CD4-positive, alpha-beta T cell treated with Interleukin-1 beta for 1 hour (primary cell): ENCODE results near the gene CADM2.

ENCODE experiments used
- DNase-seq, 2 donors: peaks; one replicate each; pipeline ENCODE4 v3.0.0-alpha.2; 2020 to 2022

CADM2 gene

DNA sequence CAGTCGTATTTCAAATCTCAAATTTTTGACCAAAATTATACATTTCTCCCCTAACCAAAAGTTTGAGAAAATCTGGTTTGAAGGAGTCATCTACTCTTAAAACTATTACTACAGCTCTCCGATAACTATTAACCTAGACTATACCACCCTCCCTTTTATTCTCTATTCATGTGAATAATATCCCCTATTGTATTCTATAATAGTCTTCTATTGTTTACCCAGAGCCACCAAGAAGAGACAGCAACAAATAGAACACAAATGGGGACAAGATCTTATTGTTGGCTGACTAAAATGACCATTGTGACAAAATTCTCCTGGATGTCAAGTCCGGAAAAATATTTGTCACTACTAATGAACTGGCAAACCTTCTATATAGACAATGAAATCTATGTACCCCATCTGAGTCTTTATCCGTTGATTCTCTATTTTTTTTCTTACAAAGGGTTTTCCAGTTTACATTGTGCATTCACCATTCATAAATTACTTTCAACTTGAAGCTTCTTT lies 618.0 kb downstream of the CADM2 start:
- DNase-seq = no peak

DNA sequence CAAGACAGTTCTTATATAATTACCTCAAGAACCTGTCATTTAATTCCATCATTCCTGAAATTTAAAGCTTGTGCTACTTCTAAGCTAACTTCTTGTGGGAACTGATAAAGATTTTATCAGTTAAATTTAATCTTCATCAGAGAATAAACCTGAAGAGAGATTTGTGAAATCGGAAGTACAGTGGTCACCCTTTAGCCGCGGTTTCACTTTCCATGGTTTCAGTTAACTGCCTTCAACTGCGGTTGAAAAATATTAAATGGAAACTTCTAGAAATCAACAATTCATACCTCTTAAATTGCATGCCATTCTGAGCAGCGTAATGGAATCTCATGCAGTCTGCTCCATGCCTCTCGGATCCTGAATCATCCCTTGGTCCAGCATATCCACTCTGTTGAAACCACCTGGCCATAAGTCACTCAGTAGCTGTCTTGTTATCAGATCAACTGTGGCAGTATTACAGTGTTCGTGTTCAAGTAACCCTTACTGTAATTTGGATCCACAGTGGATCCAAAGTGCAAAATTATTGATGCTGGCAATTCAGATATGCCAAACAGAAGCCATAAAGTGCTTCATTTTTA lies 626.1 kb downstream of the CADM2 start:
- DNase-seq = no peak

DNA sequence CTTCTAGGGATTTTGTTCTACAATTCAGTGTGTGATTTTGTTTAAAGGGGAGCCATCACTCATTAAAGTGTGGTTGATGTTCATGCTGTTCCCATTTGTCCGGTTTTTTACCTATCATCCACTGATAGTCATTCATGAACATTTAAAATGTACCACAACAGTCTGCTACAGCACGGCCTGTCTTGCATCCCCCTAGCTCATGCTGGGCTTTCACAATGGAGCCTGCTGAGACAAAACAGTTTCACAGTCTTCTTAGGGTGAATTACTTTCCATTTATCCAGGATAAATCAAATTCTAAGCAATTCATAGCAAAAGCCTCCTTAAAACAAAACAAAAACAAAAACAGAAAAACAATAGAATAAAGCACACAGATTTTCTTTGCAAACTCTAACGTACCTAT lies 627.2 kb downstream of the CADM2 start:
- DNase-seq = no peak

DNA sequence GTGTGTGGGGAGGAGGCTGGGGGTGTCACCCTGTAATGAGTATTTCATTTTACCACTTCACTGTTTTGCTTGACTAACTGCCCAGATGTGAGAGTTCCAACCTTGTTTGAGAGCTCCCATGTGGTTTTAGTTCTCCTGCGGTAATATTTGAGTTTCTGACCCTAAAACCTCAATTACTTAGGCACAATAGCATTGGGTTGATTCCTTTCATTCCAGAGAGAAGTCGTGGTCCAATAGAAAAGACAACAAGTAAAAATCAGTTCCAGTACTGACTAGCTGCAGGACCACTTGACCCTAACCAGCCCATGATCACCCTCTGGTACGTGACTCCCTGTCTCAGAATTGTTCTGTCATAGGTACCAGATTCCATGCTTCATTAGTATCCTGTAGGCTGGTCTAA lies 630.4 kb downstream of the CADM2 start:
- DNase-seq = no peak

DNA sequence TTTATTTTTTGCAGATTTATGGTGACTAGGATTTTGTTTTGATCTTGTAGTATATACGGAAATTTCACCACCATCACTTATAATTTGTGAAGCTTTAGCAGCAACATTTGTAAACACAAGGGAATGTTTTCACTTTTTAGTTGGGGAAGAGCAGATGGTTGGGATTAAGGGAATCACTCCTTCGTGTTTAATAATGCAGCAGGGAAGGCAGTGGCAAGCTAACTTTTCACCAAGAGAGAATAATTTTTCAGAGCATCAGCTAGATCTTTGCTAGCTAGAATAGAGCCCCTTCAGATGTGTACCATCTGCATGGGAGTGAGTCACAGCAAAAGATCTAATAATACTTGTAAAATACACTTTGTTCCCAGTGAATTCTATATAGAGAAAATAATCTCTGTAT lies 632.7 kb downstream of the CADM2 start:
- DNase-seq = no peak

DNA sequence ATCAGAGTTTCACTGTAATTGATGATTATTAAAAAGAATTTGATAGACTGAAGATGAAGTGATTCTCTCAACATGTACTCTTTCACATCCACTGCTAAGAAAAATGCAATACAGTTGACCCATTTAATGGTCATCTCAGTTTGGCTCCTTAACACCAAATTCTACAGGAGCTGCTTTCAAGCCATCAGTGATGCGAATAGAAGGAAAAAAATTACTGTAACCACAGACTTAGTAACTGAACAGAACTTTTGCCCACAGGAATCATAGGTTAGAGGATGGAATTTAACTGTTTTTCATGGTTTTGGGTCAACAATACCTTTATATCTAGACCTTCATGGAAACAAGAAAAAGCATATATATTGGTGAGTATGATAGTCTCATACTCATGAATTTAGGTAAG lies 633.5 kb downstream of the CADM2 start:
- DNase-seq = no peak

DNA sequence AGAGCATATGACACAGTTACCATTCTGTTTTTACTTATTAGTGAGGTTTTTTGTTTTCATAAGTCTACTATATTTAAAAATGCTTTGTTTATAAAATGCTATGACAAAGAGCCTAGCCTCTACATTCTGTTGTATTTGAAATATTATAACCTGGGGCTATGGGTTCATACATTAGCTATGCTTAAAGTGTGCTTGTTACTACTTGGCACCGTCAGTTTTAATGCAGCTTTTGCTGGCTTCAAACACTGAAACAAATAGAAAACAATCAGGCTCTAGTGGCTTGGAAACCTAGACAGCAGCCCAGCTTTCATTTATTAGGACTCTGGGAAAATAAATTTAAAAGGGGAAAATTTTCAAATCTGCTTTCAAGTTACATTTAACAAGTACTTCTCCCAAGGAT lies 635.9 kb downstream of the CADM2 start:
- no peak for DNase-seq

DNA sequence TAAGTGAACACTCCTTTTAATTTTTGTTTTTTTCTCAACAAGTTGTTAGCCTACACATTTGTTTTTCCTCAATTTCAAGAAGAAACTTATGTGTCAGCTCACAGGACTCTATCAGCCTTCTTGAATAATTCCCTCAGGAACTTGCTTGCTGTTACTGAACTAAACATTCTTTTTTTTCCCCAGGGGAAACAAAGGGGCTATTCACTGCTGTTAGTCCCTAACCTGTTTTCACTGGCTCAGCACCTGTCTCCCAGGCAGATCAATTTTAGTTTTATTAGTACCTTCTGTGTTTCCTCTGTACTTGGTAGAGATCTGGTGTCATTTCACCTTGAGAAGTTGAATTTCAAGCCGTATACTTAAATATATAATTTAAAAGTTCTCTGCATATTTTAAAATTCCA lies 644.6 kb downstream of the CADM2 start:
- no peak for DNase-seq

DNA sequence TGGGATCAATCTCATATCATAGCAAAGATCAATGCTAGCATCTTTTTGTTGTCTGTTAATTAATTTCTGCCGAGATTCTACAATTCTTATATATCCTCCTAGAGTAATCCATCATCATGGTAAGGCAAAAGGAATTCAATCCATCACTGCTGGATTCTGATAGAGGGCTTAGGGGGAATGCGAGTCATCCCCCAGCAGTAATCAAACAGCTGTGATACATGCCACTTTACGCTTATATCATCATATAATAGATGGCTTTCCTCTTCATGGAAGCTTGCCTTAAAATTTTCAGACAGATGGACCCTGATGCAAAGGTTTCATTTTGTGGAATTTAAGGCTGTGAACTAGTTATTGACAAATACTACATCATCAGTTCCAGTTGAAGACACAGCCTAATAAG lies 645.9 kb downstream of the CADM2 start:
- DNase-seq = no peak

DNA sequence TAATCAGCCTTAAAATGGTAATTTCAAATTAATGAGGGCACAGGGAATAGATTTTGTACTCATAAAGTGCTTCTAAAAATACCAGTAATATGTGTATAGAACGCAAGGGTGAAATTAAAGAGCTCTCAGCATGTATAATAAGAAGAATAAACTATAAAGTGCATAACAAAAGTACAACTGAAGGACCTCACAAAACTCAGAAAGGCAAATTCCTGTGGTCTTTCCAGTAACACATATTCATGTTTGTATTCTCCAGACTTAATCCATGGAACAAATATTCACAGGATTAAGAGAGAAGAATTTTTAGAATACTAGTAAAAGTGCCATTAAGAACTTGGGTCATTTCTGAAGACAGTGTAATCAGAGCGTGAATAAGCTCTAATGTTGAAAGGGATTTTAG lies 646.3 kb downstream of the CADM2 start:
- DNase-seq = no peak

DNA sequence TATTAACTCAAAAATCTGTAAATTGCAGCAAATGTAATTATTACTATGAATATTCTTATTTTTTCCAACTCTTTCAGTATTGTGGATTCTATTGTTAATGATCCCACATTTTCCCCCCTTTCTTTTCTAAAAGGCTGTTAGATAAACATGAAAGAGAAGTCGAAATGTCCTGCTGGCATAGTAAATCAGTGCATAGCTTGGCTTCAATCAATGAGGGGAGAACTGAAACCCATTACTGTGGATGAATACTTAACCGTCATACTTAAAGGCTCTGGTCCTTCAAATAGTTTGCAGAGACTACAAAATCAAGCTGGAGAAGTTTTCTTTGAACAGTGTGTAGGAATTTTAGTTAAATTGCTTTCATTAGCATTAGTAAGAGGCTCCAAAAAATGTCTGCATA lies 667.9 kb downstream of the CADM2 start:
- no peak for DNase-seq

DNA sequence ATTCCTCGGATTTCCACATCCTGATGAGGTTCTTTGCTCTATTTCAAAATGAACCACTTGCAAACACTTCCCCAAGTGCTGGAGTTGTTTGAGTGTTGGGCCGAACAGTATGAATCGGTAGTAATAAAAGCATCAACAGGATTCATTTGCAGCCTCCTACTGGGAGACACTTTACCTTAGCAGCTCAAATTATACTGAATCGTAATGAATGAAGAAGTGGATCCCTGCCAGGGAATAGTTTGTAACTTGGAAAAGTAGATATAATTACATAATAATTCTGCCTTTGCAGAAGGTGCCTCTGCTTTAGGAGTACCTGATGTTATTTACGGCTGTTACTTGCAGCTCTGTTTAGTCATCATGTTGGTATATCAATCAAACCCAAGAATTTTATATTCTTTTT lies 669.1 kb downstream of the CADM2 start:
- DNase-seq = no peak

DNA sequence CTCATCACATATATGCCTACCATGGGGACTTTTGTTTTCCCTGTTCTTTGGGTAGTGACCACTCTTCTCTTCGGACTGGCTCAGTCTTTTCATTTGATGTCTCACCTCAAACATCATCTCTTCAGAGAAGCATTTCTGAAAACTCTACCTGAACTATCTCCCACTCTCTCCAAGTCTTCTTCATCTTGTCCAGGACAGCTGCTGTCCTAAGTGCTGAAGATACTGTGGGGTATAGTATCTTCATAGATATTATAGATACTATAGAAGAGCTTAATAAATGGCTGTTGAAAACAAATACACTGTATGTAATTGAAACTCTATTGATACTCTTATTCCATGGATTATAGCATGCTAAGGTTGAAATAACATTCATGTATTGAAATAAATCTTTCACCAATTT lies 672.3 kb downstream of the CADM2 start:
- DNase-seq = no peak

DNA sequence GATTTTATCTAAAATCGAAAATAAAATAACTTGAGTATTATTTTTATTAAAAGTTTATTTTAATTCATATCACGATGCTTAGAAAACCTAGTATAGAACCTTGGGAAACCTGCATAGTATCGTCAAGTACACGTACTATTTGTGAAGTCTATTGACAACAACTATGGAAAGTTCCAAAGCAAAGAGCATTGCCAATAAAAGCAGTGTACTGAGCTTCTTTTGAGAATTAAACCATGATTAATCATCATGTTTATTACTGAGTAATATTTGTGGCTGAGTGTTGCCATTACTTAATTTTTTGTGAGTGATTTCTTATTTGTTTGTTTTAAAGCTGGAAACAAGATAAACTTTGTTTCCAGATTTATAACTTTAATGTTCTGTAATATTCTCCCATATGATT lies 674.1 kb downstream of the CADM2 start:
- DNase-seq = no peak

DNA sequence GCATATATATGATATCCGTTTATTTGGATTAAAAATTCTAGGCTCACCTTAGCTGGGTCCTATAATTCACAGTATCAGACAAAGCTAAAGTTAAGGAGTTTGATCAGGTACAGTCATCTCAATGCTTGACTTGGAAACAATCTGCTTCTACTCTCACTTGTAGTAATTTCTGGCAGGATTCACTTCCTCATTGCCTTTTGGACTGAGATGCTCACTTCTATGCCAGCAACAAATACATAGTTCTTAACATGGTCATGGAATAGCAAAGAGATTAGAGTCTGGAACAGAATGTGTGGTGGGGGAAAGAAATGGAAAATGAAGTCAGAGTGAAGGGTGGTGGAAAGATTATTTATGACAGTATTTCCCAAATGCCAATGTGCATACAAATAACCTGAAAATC lies 693.6 kb downstream of the CADM2 start:
- DNase-seq = no peak

DNA sequence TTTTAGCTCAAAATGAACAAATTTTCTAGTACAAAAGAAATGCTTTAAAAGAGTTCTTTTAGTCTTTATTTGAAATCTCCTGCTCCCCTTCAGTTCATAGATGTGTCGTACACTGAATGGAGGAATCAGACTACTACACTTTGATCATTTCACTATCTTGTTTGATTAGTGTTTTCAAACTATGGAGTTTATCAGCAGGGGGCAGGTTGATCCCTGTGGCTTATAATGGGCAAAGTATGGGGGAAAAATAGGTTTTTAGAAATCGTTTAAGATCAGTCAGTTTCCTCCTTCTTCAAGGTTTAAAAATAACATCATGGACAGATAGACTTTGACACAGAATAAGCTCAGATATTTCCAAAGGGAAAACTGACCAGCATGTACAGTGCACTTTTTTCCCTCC lies 701.7 kb downstream of the CADM2 start:
- DNase-seq = no peak

DNA sequence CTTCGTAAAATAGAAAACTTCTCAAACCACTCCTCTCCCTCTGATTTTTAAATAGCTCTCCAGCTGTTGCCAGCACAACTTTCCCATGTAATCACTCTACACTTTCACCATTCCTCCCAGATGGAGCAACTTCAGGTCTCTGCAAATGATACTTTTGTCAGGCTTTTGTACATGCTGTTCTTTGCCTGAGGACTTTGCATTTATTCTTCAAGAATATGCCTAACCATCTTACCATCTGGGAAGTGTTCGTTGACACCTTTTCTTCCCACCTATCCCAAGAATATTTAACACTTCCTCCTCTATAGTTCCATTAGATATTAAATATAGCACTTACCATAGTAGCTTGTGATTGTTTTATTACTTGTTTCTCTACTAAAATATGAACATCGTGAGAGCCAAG lies 703.7 kb downstream of the CADM2 start:
- DNase-seq = no peak

DNA sequence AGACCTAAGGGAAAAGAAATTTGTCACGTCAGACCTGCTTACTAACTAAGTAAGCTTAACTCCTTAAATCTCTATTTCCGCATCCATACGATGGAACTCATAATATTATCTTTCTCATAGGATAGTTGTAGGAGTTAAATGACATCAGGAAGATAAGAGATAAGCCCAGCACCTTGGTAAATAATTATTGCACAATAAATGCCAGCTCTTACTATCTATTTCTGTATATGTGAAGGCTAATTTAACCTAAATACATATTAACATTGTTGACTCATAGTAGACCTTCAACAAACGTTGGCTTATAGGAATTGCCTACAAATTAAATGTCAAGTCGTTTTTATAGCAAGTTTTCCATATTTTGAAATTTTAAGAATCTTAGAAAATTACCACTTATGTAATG lies 709.0 kb downstream of the CADM2 start:
- no peak for DNase-seq

DNA sequence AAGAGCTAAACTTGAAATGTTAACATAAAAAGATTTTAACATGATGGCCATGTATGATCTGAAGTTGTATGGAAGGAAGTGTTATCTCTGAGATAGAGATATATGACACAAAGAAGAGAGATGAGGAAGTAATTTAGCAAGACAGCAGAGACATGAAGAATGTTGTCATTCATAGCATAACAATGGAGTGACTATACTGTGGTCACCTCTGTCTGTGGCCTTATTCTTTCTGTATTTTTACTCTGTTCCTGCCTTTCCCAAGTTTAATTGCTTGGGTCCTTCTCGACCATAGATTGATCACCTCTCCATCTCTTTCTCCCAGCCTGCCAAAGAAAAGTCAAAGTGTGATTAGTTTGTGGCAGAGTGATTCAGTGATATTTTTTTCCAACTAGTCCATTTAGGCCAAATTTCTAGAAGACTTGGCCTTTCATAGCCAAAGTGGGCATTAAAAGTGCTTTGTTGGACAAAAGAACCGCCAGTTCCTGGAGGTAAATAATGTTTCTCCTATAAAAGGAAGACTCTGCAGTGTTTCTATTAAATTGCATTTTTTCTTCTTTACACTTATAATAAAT lies 711.9 kb downstream of the CADM2 start:
- DNase-seq = no peak

DNA sequence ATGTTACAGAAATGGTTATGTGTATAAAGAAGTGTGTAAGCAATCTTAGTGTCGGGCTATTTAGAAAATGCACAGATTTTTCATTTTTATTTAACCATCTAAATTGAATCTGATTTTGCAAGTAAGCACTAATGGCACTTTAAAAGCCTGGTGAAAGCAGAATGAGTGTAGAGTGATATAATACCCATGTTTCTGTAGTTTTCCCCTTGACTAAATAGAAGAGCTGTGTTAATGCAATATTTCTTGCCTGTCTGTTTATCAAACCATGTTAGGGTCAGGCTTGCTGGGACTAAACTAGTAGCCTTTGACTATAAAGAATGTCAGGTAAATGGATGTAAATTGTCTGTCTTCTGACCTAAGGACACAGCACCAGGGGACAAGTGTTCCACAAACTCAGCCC lies 714.0 kb downstream of the CADM2 start:
- no peak for DNase-seq

DNA sequence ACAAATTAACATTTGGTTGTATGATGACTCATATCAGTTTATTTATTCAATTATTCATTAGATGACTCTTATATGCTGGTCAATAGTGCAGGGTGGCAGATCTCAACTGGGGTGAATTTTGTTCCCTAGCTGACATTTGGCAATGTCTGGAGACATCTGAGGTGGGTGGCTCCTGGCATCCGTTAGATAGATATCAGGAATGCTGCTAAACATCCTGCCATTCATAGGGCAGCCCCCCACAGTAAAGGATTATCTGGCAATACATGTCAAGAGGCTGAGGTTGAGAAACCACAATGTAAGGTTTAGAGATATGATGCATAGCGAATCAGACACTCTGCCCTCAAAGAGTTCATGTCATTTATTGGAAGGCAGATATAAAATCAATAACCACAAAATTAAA lies 719.9 kb downstream of the CADM2 start:
- no peak for DNase-seq

DNA sequence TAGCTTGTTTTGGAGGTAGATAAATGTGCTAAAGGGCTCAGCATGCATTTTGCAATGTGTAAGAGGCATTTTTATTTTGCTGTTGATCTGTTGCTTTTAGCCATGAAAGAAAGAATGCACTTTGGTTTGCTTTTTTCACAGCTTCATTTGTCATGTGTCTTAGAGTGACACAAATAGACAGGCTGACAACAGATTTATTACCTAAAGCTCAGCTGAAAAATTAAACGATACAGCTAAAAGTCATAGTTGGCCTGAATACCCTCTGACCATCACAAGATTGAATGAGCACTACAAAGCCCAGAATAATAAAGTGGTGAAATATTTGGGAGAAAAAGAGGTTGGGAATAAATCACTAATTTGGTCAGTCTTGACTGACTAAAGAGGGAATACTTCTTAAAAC lies 723.1 kb downstream of the CADM2 start:
- DNase-seq = no peak

DNA sequence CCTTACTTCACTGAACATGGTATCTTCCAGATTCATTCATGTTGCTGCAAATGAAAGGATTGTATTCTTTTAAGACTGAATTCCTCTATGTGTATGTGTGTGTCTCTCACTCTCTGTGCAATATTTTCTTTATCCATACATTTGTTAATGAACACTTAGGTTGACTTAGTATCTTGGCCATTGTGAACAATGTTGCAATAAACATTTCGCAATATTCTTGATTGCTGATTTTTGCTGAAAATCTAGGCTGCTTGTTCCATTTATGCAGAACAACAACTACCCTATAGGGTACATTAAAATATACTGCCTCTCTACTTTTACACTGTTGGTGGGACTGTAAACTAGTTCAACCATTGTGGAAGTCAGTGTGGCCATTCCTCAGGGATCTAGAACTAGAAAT lies 732.4 kb downstream of the CADM2 start:
- no peak for DNase-seq

DNA sequence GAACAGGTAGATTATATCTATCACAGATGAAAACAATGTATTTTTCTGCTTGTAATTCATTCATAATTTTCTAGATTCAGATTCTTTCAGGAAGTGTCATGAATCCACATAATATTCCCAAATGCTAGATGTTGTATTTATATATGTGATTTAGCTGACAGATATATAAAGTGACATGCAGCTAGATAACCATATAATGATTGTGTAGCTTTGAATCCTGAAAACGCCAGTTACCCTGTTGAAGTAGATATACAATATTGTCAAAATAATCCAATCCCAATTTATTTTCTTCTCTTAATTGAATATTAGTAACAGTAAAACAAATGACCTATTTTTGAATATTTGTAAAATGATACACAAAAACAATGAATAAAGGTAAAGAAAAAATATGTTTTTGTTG lies 738.4 kb downstream of the CADM2 start:
- no peak for DNase-seq

DNA sequence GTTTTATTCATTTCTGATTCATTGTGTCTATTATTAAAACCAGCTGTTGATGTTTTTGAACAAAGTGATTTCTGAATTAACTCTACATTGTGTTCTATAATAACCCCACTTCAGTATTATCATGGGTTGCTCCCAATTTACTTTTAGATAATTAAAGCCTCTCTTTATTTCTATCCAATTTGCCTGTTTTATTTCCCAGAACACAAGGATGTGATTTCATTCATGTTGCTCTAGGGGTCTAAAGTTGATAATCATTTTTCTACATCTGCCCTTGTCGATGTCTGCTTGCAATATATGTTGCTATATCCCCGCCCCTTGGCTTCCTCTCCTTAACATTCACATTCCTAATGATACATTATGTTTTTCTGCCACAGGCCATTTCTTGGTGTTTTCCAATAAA lies 747.3 kb downstream of the CADM2 start:
- no peak for DNase-seq
